Measurements from ENCODE around the gene BID. TPM values are rescaled to one million over a fixed set of nuclear protein-coding genes. Genes with fewer than 3 reads are reported as not detected.

Gene BID
- total RNA-seq, 1 experiment from 2014 or later, result 23.2 TPM

DNA sequence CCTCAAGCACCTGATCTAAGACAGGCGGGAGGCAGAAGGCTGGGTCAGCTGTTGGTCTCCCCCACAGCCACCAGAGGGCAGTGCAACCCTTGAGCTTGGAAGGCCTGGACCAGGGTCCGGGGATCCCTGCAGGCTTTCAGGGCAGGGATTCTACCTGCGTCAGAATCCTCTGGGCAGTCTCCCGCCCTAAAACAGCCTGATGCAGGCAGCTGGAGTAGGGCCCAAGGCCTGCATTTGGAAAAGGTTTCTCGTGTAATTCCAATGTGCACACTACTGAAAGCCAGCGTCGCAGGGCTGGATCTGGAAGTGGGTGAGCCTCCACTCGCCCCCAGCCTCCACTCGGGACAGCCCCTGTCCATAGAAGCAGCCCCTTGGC lies 31.8 kb downstream of the BID start:
- Histone ChIP-seq H3K9ac (ENCODE audit: extremely low read depth, insufficient read length, low read length) (no peak overlapping the region), H2BK20ac (ENCODE audit: low read depth, low read length, poor library complexity, severe bottlenecking) (no peak overlapping the region), H3K56ac (ENCODE audit: insufficient read length, low read depth, low read length) (no peak overlapping the region), H3K4ac (ENCODE audit: low read depth, low read length) (no peak overlapping the region), H3K27ac (ENCODE audit: insufficient read length, low read depth, low read length) (no peak overlapping the region), H2BK5ac (ENCODE audit: insufficient read length, low read length) (no peak overlapping the region), H2BK120ac (ENCODE audit: low read depth, low read length, poor library complexity, severe bottlenecking) (no peak overlapping the region), H4K5ac (ENCODE audit: insufficient read length, low read depth, low read length) (no peak overlapping the region), H4K91ac (ENCODE audit: insufficient read length, low read depth, low read length) (no peak overlapping the region), H2BK15ac (ENCODE audit: low read depth, low read length) (no peak overlapping the region; the same call in 1 of the 2 replicates), H3T11ph (ENCODE audit: low read length) (no peak overlapping the region), H3K23ac (ENCODE audit: insufficient read length, low read depth, low read length) (no peak overlapping the region), H3K23me2 (ENCODE audit: insufficient read length, low read depth, low read length, poor library complexity, severe bottlenecking) (no peaks in the 10 kb centered on the region), H3K4me2 (ENCODE audit: insufficient read depth, insufficient read length, low read length) (no peak overlapping the region), H2AK5ac (ENCODE audit: insufficient read length, low read length) (no peak overlapping the region), H4K20me1 (ENCODE audit: control insufficient read depth, insufficient read depth, insufficient read length) (peaks cover 2% of the 10 kb centered on the region), H3K79me2 (ENCODE audit: insufficient read depth, low read length) (no peaks in the 10 kb centered on the region), H3K79me1 (ENCODE audit: insufficient read depth, low read depth, low read length, poor library complexity, severe bottlenecking) (no peaks in the 10 kb centered on the region), H3K18ac (ENCODE audit: insufficient read length, low read depth, low read length) (no peak overlapping the region), H2AFZ (ENCODE audit: low read length) (no peak overlapping the region), H2BK12ac (ENCODE audit: insufficient read length, low read depth, low read length) (no peak overlapping the region), H3K27me3 (ENCODE audit: insufficient read depth, low read length) (no peaks in the 10 kb centered on the region), H4K8ac (replicated peaks; ENCODE audit: insufficient read length, low read depth, low read length) (no peak overlapping the region), H3K14ac (ENCODE audit: insufficient read depth, low read length) (no peak overlapping the region), H3K4me1 (ENCODE audit: insufficient read depth, low read length) (no peaks in the 10 kb centered on the region), H3K9me3 (ENCODE audit: control insufficient read depth, low read depth, low read length) (no peaks in the 10 kb centered on the region)
- Mint-ChIP-seq H3K36me3 (ENCODE audit: insufficient read depth in 1 of 3, low read depth in 3 of 3) (peaks cover 0 to 2% (median 0%) of the 10 kb centered on the region in 3 experiments; a peak in 4 of 7 replicates), H3K27ac (no peak overlapping the region), H3K9me3 (peaks cover 0 to 2% of the 10 kb centered on the region in 2 experiments; a peak in 1 of 5 replicates), H3K27me3 (ENCODE audit: low read depth) (no peaks in the 10 kb centered on the region; the same call in 1 of the 2 replicates), H3K4me1 (peaks cover 13 to 22% of the 10 kb centered on the region in 2 experiments), H3K4me3 (no peak overlapping the region)
- peak; percentile 92 for DNase-seq
- WGBS (ENCODE audit: extremely low coverage, insufficient read length, low lambda C conversion rate), result no CpG with 5 or more reads among the region's 9 CpGs
- TF ChIP-seq, protein P1, sequence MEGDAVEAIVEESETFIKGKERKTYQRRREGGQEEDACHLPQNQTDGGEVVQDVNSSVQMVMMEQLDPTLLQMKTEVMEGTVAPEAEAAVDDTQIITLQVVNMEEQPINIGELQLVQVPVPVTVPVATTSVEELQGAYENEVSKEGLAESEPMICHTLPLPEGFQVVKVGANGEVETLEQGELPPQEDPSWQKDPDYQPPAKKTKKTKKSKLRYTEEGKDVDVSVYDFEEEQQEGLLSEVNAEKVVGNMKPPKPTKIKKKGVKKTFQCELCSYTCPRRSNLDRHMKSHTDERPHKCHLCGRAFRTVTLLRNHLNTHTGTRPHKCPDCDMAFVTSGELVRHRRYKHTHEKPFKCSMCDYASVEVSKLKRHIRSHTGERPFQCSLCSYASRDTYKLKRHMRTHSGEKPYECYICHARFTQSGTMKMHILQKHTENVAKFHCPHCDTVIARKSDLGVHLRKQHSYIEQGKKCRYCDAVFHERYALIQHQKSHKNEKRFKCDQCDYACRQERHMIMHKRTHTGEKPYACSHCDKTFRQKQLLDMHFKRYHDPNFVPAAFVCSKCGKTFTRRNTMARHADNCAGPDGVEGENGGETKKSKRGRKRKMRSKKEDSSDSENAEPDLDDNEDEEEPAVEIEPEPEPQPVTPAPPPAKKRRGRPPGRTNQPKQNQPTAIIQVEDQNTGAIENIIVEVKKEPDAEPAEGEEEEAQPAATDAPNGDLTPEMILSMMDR (conservative IDR thresholded peaks at IDR 0.05), result peak; percentile 86

Data from H9 (cell line).